CD4-positive, alpha-beta T cell treated with Interleukin-6 for 4 hours (primary cell): Measurements from ENCODE around the gene CEMP1.

Experiments
- DNase-seq: peaks from one replicate; pipeline ENCODE4 v3.0.0-alpha.2; 2020; ENCODE audit warnings: mixed read lengths

Gene CEMP1

DNA sequence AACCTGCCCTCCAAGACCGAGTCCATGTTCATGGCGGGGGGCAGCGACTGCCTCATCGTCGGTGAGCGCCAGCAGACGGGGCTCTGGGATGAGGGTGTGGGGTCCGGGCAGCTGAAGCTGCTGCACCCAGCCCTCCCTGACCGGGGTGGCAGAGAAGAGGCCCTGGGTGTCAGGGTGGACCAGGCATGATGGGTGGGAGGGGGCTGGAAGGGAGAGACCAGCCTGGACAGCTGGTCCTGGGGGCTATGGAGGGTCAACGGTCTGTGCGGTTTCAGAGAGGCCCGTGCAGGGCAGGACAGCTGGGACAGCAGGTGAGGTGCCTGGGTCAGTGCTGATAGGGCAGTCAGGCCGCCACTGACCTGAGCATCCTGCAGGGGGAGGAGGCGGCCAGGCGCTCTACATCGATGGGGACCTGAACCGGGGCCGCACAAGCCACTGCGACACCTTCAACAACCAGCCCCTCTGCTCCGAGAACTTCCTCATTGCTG is 30.7 kb downstream of the CEMP1 start:
- DNase-seq, result no peak

DNA sequence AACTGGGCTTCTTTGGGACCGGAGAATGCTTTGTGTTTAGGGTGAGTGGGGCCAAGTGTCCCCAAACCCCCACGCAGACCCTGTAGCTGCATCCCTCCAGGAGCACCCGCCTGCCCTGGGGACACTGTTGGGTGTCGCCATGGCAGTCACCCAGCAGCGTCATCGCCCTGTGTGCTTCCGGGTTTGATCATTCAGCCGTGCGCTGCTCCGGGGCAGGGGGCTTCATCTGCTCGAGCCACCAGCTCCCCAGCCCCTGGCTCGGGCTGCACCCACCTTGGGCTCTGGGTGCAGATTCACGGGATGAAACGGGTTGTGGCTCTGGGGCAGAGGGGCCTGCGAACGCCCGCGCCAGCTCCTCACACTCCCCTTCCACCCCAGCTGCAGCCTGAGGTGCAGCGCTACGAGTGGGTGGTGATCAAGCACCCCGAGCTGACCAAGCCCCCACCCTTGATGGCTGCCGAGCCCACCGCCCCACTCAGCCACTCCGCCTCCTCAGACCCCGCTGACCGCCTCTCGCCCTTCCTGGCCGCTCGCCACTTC is 31.2 kb downstream of the CEMP1 start:
- DNase-seq, result no peak

DNA sequence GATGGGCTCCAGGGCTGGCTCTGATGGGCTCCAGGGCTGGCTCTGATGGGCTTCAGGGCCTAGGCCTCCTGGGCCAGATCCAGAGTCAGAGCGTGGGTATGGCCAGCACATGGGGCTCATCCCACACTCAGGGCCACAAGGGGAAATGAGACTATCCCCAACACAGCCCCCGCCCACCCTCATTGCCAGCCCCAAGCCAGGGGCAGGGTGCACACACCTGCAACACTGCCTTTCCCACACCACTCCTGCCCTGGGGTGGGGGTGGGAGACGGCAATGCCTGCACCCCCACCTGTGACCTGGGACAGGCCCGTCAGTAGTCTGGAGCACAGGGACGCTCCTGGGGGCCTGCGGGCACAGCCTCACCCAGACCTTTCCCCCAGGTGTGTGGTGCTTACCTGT is 31.8 kb downstream of the CEMP1 start:
- DNase-seq, result no peak

DNA sequence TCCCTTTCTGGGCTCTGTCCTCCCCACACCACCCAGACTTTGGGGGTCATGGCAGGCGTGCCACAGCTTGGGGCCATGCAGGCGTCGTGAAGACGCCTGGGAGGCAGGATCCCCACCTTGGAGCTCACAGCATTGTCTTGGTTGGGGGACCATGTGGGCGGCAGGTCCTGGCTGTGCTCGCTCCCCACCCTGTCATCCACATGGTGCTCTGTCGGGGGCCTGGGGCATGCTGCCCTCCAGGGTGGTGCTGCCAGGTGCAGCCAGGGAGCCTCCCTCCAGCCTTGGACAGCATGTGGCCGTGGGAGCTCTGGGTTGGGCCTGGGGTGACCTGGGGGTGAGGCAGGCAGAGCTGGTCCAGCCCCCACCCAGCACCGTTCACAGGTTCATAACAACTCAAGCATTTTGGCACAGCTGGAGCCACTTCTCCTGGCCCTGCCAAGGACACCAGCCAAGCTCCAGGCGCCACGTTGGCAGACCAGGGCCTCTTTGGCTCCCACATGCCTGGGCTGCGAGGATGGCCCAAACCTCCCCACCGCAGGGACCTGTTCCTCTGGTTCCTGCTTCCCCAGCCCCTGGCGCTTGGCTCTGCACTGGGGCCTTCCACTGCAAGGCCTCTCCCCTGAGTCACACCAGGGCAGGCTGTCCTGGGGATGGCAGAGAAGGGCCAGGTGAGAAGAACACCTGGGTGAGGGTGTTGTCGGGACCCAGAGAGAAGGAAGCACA is 32.5 kb downstream of the CEMP1 start:
- DNase-seq, result no peak

DNA sequence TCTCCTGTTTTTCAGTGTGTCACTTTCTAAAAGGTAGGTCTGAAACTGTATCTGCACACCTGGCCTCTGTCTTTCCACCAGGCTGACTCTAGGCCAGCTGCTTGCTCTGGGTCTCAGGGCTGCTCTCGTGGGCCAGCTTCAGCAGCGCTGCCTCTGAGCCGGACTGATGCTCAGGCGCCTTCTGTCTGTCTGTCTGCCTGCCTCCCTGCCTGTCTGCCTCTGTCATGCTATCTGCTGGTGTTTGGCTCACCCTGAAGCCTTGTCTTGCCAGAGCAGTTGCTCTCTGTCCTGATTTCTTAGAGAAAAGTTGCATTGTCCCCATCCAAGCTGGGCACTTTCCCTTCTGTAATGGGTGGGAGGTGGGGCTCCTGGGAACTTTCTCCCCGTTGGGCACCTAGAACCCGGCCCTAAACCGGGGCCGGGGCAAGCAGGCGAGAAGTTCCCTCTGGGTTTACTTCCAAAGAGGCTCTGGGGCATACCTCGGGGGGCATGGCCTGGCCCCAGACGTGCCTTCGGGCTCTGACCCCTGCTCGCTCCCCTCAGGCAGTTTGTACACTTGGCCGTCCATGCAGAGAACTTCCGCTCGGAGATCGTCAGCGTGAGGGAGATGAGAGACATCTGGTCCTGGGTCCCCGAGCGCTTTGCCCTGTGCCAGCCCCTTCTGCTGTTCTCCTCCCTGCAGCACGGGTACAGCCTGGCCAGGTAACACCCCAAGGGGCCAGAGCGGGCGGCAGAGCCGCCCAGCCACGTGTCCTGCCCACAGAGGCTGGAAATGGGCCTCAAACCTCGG is 33.3 kb downstream of the CEMP1 start:
- DNase-seq, result no peak

DNA sequence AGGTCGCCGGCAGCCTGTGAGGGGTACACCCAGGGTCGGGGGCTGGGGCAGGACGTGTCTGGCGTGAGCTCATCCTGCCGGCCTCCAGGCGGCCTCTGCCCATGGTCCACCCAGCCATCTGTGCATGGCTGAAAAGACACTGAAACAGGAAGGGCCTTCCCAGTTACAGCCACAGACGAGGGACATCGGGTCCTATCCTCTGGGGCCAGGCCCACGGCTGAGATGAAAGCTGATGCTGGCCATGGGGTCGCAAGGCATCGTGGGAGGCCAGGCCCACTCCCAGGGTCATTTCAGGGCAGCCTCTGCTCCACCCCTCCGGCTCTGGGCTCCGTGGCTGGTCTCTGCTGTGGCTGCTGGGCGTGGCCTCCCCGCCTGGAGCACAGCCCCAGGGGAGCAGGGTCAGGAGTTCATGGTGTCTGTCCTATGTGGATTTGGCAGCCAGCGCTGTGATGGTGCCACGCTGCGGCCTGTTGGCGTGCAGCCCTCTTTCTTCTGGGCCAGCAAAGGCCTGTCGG is 34.0 kb downstream of the CEMP1 start:
- no peak for DNase-seq

DNA sequence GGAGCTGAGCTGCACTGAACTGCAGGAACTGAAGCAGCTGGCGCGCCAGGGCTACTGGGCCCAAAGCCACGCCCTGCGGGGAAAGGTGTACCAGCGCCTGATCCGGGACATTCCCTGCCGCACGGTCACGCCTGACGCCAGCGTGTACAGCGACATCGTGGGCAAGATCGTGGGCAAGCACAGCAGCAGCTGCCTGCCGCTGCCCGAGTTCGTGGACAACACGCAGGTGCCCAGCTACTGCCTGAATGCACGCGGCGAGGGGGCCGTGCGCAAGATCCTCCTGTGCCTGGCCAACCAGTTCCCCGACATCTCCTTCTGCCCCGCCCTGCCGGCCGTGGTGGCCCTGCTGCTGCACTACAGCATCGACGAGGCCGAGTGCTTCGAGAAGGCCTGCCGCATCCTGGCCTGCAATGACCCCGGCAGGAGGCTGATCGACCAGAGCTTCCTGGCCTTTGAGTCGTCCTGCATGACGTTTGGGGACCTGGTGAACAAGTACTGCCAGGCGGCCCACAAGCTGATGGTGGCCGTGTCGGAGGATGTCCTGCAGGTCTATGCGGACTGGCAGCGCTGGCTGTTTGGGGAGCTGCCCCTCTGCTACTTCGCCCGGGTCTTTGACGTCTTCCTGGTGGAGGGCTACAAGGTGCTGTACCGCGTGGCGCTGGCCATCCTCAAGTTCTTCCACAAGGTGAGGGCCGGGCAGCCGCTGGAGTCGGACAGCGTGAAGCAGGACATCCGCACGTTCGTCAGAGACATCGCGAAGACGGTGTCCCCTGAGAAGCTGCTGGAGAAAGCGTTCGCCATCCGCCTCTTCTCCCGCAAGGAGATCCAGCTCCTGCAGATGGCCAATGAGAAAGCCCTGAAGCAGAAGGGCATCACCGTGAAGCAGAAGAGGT is 34.7 kb downstream of the CEMP1 start:
- DNase-seq, result no peak

DNA sequence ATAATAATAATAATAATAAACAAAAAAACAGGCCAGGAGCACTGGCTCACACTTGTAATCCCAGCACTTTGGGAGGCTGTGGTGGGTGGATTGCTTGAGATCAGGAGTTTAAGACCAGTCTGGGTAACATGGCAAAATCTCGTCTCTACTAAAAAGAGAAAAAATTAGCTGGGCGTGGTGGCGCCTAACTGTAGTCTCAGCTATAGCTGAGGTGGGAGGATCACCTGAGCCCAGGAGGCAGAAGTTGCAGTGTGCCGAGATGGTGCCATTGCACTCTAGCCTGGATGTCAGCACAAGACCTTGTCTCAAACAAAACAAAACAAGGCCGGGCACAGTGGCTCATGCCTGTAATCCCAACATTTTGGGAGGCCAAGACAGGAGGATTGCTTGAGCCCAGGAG is 36.2 kb downstream of the CEMP1 start:
- no peak for DNase-seq

DNA sequence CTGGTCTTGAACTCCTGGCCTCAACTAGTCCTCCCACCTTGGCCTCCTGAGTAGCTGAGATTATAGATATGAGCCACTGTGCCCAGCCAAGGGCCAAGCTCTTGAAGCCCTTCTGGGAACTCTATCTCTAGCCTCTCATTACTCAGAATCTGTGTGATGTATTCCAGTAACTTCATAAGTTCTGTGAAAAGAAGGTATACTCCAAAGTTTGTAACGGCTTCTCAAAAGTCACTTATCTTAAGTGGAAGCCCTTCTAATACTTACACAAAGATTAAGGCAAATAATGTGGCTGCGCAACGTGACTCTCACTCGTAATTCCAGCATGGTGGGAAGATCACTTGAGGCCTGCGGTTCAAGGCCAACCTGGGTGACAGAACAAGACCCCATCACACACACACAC is 36.6 kb downstream of the CEMP1 start:
- DNase-seq, result no peak

DNA sequence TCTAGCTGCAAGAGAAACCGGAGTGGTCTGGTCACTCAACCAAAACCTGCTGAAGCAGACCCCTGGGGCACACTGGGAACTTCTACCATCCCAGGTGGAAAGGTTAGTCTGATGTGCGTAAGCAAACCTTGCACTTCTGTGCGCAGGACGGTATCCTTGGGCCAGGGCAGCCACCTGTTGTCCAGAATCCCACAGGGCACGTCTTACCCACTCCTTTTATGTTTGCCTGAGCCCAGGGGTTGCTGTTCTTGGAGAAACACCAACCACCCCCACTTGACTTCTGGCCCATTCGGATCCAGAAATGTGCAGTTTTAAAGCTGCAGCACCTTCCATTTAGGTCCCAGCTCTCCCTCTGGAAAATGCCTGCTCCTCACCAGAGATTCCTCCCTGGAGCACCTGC is 37.6 kb downstream of the CEMP1 start:
- no peak for DNase-seq

DNA sequence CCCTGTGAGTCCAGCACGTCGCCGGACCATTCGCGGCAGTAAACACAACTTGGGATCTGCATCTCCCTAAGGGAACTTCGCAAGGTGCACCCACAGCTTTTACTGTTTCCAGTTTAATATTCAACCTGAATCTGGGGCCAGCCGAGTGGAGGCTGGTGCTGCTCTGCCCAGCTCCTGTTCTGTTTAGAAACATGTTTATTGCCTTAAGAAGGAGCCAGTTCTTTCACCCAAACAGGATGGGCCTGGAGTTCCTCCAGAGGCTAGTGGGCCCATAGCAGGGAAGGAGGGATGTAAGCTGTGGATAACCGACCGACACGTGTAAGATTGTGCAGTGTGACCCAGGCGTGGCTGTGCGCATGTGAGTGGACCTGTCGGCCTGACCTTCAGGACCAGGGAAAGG is 38.9 kb downstream of the CEMP1 start:
- no peak for DNase-seq

DNA sequence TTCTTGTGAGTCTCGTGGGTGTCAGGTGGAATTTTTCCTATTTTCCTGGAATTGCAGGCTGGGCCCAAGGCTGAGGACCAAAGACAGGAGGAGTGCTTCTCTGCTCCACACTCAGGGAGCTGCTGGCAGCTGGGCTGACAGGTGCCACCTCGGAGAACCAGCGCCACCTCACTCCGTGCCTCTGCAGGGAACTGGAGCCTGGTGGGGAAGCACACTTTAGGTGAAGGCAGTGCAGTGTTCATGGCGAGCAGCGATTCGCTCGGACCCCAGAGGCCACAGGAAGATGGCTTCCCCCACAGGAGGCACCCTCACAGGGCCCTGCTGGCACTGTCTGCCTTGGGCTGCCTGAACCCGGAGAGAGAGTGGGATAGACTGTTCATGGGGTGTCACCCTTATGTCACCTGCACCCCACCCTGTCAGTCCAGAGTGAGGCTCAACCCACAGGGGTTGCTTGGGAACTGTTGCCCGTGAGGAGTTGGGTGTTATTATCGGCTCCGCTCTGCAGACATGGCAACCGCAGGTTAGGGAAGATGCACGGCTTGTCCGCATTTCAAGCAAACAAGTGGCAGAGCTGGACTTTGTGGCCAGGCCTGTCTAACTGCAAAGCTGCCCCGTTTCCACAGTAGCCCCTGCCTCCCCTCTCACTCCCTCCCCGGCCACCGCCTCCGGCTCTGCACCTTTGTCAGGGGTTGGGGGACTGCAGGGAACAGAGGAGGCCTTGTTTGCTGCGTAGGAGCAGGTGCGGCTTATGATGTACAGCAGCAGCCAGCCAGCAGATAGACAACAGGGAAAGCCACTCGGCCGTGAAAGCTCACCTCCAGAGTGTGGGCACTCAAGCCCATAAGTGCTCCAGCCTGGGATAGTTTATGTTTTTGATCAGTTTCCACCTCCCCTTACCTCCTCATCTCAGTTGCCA is 40.8 kb downstream of the CEMP1 start:
- no peak for DNase-seq

DNA sequence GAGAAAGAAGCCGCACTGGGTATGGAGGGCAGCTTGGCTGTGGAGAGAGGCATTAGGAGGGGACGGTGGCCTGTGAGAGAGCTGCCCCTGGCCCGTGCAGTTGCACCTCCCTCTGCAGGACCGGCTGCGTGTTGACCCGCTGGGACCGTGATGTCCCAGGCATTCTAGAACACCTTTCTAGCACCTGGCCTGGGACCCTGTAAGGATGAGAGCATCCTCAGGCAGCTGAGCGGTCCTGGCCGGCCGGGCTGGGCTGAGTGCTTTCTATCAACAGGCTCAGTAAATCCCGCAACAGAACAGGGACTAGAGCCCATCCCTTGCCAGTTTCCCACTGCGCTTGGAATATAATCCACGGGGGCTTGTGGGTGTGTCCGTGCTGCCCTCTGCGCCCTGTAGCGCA is 41.6 kb downstream of the CEMP1 start:
- DNase-seq, result no peak

DNA sequence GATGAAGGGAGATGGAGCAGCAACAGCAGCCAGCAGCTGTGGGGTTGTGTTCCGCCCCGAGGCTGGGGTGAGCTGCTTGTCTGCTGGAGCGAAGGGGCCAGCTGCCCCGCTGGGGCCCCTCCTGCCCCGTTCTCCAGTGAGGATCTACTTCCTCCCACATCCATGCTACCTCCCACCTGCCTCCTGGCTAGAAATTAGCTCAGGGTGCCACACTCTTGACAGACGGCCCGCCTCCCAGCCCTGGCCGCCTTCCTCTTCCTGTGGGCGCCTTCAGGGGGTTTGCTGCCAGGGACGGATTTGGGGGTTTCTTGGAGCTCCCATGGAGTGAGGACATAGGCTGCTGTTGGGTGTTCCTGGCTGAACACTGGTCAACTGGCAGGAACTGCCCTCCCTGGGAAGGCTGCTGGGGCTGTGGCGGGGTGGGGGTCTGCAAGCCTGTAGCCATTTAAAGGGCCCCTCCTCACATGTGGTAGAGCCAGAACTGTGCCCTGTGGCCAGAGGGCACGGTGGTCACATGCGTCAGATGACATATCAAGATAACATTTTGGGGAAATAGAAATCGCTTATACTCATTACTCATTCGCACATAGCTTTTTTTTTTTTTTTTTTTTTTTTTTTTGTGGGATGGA is 43.2 kb downstream of the CEMP1 start:
- DNase-seq, result no peak

DNA sequence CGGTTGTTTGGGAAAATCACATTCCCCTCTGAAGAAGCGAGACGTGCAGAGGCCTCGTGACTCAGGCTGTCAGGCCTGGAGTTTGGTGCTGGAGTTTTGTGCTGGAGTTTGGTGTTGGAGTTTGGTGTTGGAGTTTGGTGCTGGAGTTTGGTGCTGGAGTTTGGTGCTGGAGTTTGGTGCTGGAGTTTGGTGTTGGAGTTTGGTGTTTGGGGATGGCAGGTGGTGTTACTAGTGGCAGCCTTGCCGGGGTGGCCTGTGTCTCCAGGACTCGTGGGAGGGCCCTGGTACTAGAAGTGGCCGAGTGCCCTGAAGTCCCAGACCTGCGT is 43.7 kb downstream of the CEMP1 start:
- DNase-seq, result no peak

DNA sequence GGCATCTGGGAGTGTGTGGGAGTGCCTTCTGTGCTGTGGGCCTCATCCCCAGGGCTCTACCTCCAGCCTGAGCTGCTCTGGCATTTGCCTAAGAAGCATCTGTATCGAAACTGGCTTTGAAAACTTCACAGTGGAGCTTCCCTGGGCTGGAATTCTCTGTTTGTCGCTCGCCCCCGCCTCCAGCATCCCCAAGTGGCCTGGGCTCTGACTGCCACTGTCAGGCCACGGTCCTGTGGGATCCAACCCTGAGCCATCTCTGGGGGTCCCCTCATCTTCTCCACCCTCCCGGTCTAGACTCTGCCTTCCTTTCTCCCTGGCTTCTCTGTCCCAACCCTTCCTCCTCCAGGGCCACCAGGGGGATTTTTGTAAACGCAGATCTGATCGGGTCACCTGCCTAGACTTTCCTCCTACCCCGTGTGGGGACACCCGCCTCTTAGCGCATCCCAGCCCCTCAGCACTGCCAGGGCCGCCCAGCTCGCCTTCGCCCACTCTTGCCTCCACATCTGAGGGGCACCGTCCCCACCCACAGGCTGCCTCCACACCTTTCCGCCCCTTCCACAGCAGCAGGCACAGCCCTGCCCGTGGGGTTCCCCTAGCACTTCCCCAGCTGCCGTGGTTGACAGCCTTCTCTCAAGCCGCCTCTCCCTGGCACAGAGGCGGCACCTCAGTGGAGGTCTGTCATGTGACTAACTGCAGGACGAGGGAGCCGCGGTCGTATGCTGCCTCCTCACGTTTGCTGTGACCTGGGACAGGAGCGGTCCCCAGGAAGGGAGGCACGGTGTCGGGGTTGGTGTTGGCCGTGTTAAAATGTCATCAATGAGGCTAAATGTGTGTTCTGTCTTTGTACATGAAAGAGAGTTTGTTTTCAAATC is 44.3 kb downstream of the CEMP1 start:
- peak; percentile 84 for DNase-seq

DNA sequence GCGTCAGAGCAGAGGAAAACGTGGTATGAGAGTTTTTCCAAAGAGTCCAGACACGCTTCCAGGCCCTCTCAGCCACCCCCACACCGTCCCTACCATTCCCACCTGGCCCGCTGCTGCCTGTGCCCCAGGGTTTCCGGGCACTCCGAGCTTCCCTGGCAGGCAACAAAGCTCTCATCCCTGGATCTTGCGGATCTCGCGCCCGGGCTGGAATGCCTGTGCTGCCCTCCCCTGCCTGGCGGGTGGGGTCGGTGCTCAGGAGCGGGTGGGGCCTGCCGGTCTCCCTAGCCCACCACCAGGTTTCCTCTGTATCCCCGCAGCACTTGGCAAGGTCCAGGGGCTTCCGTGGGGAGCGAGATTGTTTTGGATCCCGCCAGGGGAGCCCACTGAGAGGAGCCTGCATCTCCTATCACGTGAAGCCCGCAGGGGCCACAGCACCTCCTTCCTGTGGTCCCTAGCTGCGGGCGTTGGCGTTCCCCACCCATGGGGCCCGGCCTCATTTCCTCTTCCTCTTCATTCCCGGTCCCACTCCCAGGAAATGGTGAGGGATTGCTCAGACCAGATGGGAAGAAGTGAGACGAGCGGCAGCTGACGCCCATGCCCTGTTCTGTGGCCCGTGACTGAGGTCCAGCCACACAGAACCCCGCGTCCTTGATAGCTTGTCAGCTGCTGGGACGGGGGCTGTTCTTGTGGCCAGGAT is 45.2 kb downstream of the CEMP1 start:
- DNase-seq, result no peak

DNA sequence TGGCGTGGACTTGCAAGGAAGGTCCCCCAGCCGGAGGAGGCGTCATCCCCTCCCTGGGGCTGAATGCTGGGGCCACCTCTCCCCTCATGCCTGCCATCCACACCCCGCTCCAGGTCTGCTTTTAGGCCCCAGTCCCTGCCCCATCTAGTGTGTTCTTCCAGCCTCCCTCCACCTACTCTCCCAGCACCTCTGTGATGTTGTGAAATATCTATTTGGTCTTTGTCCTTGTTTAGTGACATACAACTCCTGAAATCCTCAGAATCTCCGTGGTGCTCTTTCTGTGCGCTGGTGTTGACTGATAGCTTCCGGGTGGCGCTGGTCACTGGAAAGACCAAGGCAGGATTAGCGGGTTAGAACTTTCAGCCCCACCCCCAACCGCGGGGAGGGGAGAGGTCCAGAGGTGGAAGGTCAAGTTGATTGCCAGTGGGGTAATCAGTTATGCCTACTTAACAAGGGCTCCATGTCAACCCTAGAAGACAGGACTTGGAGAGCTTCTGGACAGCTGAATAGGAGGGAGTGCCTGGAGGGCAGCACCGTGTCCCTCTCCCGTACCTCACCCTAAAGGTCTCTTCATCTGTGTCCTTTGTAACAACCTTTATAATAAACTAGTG is 46.2 kb downstream of the CEMP1 start:
- no peak for DNase-seq
